Natural killer cell (primary cell): ENCODE measurements around the gene DOHH. TPM values are rescaled to one million over a fixed set of nuclear protein-coding genes. Genes with fewer than 3 reads are reported as not detected.
A peak's percentile ranks its signal among the peaks of the same experiment; 100 is the strongest.

Source experiments
- ATAC-seq, 3 donors: fragments of 150-1000 bp in 2 of 3; fragments of 200-7000 bp in 1 of 3; cut with Tn5 transposase; 1 replicate in 1 of 3; 2 replicates in 2 of 3; pipeline ENCODE4 v1.10.0; 2021; ENCODE audit warnings: mild to moderate bottlenecking in 2 of 3, moderate library complexity in 2 of 3
- DNase-seq, 2 donors: peaks; one replicate each; pipeline versions ENCODE4 v3.0.0 to v3.0.0-alpha.2; 2013 to 2021; ENCODE audit warnings: mixed read lengths in 1 of 2
- H3K27ac ChIP-seq: one replicate; pipeline ENCODE4 v1.5.1; 2013; ENCODE audit warnings: mild to moderate bottlenecking, low read length
- H3K27me3 ChIP-seq: one replicate; pipeline ENCODE4 v1.6.1; 2013; ENCODE audit warnings: low read length; ENCODE audit not compliant: control insufficient read depth, insufficient read depth
- H3K36me3 ChIP-seq: one replicate; pipeline ENCODE4 v1.6.1; 2013; ENCODE audit warnings: low read length; ENCODE audit not compliant: control insufficient read depth, insufficient read depth
- H3K4me1 ChIP-seq: one replicate; pipeline ENCODE4 v1.6.1; 2013; ENCODE audit warnings: low read length; ENCODE audit not compliant: control insufficient read depth, insufficient read depth
- H3K4me3 ChIP-seq: one replicate; pipeline ENCODE4 v1.5.1; 2013; ENCODE audit warnings: low read length
- H3K9me3 ChIP-seq: one replicate; pipeline ENCODE4 v1.6.1; 2013; ENCODE audit warnings: low read length; ENCODE audit not compliant: control insufficient read depth, insufficient read depth
- H3K27ac Mint-ChIP-seq, 2 donors: one replicate each; pipeline ENCODE4 v1.8.0; 2022; ENCODE audit warnings: mild to moderate bottlenecking in 2 of 2, mixed read lengths in 2 of 2, moderate library complexity in 1 of 2
- H3K27me3 Mint-ChIP-seq, 2 donors: one replicate each; pipeline ENCODE4 v1.8.0; 2022; ENCODE audit warnings: low read depth in 2 of 2, mixed read lengths in 2 of 2
- H3K36me3 Mint-ChIP-seq: one replicate; pipeline ENCODE4 v1.8.0; 2022; ENCODE audit warnings: mixed read lengths
- H3K4me1 Mint-ChIP-seq, 2 donors: one replicate each; pipeline ENCODE4 v1.8.0; 2022; ENCODE audit warnings: mixed read lengths in 2 of 2
- H3K4me3 Mint-ChIP-seq: one replicate; pipeline ENCODE4 v1.8.0; 2022; ENCODE audit warnings: mild to moderate bottlenecking, moderate library complexity, mixed read lengths
- H3K9me3 Mint-ChIP-seq, 2 donors: one replicate each; pipeline ENCODE4 v1.8.0; 2022; ENCODE audit warnings: mixed read lengths in 2 of 2
- CTCF ChIP-seq: fragments of 200-600 bp; IDR thresholded peaks from one replicate; pipeline ENCODE4 v1.8.0; 2022; ENCODE audit warnings: antibody characterized with exemption
- WGBS: methylation state at CpG from one replicate; pipeline ENCODE4 v1.1.7; 2013; ENCODE audit warnings: missing lambda C conversion rate; ENCODE audit not compliant: insufficient coverage; 5-methylcytosine and 5-hydroxymethylcytosine counted together
- intact Hi-C: fragments of 100-400 bp; cut with micrococcal nuclease; formaldehyde crosslinking; loops from one replicate; pipeline ENCODE4 v1.14.2; 2022
- total RNA-seq, 4 donors: library from RNA; stranded (reverse); fragments of 120-200 nt in 1 of 4; gene quantifications; one replicate each; pipeline versions ENCODE4 v1.2.3 to v1.2.4, GENCODE V29; 2013 to 2022

The DOHH gene
- total RNA-seq, 3 donors from 2014 or later (not counting 1 experiment from before 2014, with no cell fraction given), result 4.5 to 5.9 (median 4.6) TPM

- peak overlapping the region; percentile 22 to 64 for H3K27ac Mint-ChIP-seq
- 100% methylated on average over 2 of the region's 2 CpGs for WGBS
- DNase-seq, result no peak
Measured at GRCh38 chr19:3477951-3478350, 22.5 kb downstream of the DOHH start.

GRCh38 chr19:3477506-3477905 lies 23.0 kb downstream of the DOHH start:
- peaks cover 13 to 23% of the 10 kb centered on the region in 2 donors for H3K4me1 Mint-ChIP-seq
- no peak for ATAC-seq
- Histone ChIP-seq H3K9me3 (no peaks in the 10 kb centered on the region), H3K4me3 (no peak overlapping the region), H3K36me3 (no peaks in the 10 kb centered on the region), H3K4me1 (peaks cover 25% of the 10 kb centered on the region), H3K27me3 (no peaks in the 10 kb centered on the region), H3K27ac (no peak overlapping the region)
- no peak for TF ChIP-seq CTCF
- no peak for DNase-seq
- H3K36me3 Mint-ChIP-seq, result no peaks in the 10 kb centered on the region
- H3K4me3 Mint-ChIP-seq, result no peak overlapping the region
- H3K9me3 Mint-ChIP-seq, result no peaks in the 10 kb centered on the region
- intact Hi-C loops, result no loop called here
- H3K27ac Mint-ChIP-seq, result no peak overlapping the region
- H3K27me3 Mint-ChIP-seq, result no peaks in the 10 kb centered on the region

More at GRCh38 chr19:3477951-3478350, 22.5 kb downstream of the DOHH start:
- Mint-ChIP-seq H3K4me1 (peaks cover 13 to 23% of the 10 kb centered on the region in 2 donors), H3K9me3 (no peaks in the 10 kb centered on the region), H3K36me3 (no peaks in the 10 kb centered on the region), H3K4me3 (peak overlapping the region; percentile 87), H3K27me3 (no peaks in the 10 kb centered on the region)
- no peaks in the 10 kb centered on the region for H3K27me3 ChIP-seq
- no peak overlapping the region for H3K4me3 ChIP-seq
- no peaks in the 10 kb centered on the region for H3K9me3 ChIP-seq
- ATAC-seq, result no peak
- peaks cover 25% of the 10 kb centered on the region for H3K4me1 ChIP-seq
- intact Hi-C loops, result no loop called here
- H3K27ac ChIP-seq, result no peak overlapping the region
- no peaks in the 10 kb centered on the region for H3K36me3 ChIP-seq
- TF ChIP-seq CTCF, result no peak

GRCh38 chr19:3476830-3477229 lies 23.6 kb downstream of the DOHH start:
- no peak for ATAC-seq

More at GRCh38 chr19:3476830-3477229, 23.6 kb downstream of the DOHH start:
- no peaks in the 10 kb centered on the region for H3K27me3 Mint-ChIP-seq
- DNase-seq, result no peak
- no peaks in the 10 kb centered on the region for H3K36me3 ChIP-seq
- H3K4me1 ChIP-seq, result peaks cover 25% of the 10 kb centered on the region
- no peaks in the 10 kb centered on the region for H3K9me3 Mint-ChIP-seq
- H3K27ac Mint-ChIP-seq, result no peak overlapping the region
- H3K4me3 ChIP-seq, result no peak overlapping the region
- no peaks in the 10 kb centered on the region for H3K27me3 ChIP-seq
- H3K4me3 Mint-ChIP-seq, result no peak overlapping the region
- intact Hi-C loops, result no loop called here
- 95% methylated on average over 2 of the region's 2 CpGs for WGBS
- H3K4me1 Mint-ChIP-seq, result peaks cover 13 to 23% of the 10 kb centered on the region in 2 donors
- H3K36me3 Mint-ChIP-seq, result no peaks in the 10 kb centered on the region
- no peaks in the 10 kb centered on the region for H3K9me3 ChIP-seq
- TF ChIP-seq CTCF, result no peak
- no peak overlapping the region for H3K27ac ChIP-seq
